ENCODE data around the gene ABHD5. TPM values are rescaled to one million over a fixed set of nuclear protein-coding genes. Genes with fewer than 3 reads are reported as not detected.

ABHD5 gene
- polyA plus RNA-seq, 10 donors: 8.6 to 14.1 (median 9.9) TPM

DNA sequence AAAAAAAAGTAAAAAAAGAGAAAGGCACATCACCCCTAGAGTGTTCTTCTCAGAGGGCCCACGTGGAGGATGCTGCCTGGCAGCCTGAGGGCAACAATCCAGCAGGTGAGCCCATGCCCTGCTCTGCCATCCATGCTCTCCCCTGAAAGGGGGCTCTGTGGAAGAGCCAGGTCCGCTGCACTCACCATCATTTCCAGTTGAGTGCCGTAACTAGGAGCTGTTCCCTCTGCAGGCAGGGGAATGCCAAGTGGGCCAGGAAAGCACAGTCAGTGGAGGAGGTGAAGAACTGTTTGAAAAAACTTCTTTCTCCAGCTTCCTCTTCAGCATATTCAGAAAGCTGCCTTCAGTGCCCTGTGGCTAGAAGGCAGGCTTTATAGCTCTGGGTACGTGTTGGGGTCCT lies 84.1 kb downstream of the ABHD5 start:
- DNase-seq: no peak

GRCh38 chr3:43776101-43776500 lies 85.4 kb downstream of the ABHD5 start:
- DNase-seq: no peak

- DNase-seq: no peak
Measured at GRCh38 chr3:43779850-43780249, 89.1 kb downstream of the ABHD5 start.

GRCh38 chr3:43782541-43782940 lies 91.8 kb downstream of the ABHD5 start:
- DNase-seq: no peak

Other genes starting within 250 kb of the ABHD5 start
- gene ANO10, start 68.9 kb upstream of the ABHD5 start, polyA plus RNA-seq (ENCODE audit: insufficient read length in 10 of 10): 10 to 100 TPM; 15.1 to 22.1 (median 17.9) TPM